Spleen (tissue), 11 donors: ENCODE results near the gene MAP3K14. TPM values are rescaled to one million over a fixed set of nuclear protein-coding genes. Genes with fewer than 3 reads are reported as not detected.

Source experiments
- DNase-seq: peaks from one replicate; pipeline ENCODE4 v3.0.0-alpha.2; 2020
- H3K27ac ChIP-seq, 8 donors: fragments of 200-600 bp; sonication (generic) in 7 of 8; 1 replicate in 4 of 8; 2 replicates in 4 of 8; pipeline versions ENCODE4 v1.5.0 to v1.8.0; 2016 to 2021; ENCODE audit warnings: inconsistent platforms in 4 of 8, mild to moderate bottlenecking in 4 of 8, moderate library complexity in 1 of 8
- H3K27me3 ChIP-seq, 7 donors: fragments of 200-600 bp; sonication (generic) in 6 of 7; replicated peaks in 1 of 7; 1 replicate in 4 of 7; 2 replicates in 3 of 7; pipeline versions ENCODE4 v1.5.0 to v1.8.0; 2016 to 2021; ENCODE audit warnings: inconsistent platforms in 3 of 7, mild to moderate bottlenecking in 1 of 7
- H3K36me3 ChIP-seq, 6 donors: fragments of 200-600 bp; sonication (generic) in 5 of 6; 1 replicate in 4 of 6; 2 replicates in 2 of 6; pipeline versions ENCODE4 v1.5.0 to v1.8.0; 2016 to 2021; ENCODE audit warnings: inconsistent platforms in 2 of 6
- H3K4me1 ChIP-seq, 6 donors: fragments of 200-600 bp; sonication (generic) in 5 of 6; 1 replicate in 3 of 6; 2 replicates in 3 of 6; pipeline versions ENCODE4 v1.5.0 to v1.8.0; 2016 to 2021; ENCODE audit warnings: inconsistent platforms in 3 of 6
- H3K4me3 ChIP-seq, 8 donors: fragments of 200-600 bp; sonication (generic) in 7 of 8; 1 replicate in 4 of 8; 2 replicates in 4 of 8; pipeline versions ENCODE4 v1.5.0 to v1.8.0; 2016 to 2021; ENCODE audit warnings: inconsistent platforms in 4 of 8, mild to moderate bottlenecking in 4 of 8, moderate library complexity in 2 of 8
- H3K9me3 ChIP-seq, 8 donors: fragments of 200-600 bp; sonication (generic) in 7 of 8; 1 replicate in 4 of 8; 2 replicates in 4 of 8; pipeline versions ENCODE4 v1.5.0 to v1.8.0; 2016 to 2021; ENCODE audit warnings: inconsistent platforms in 4 of 8
- CTCF ChIP-seq, 11 experiments: fragments of 200-600 bp in 7 of 11; fragments of 450-650 bp in 4 of 11; sonication (generic) in 4 of 11; IDR thresholded peaks in 8 of 11; conservative IDR thresholded peaks in 3 of 11; 1 replicate in 7 of 11; 2 replicates in 4 of 11; pipeline versions ENCODE4 v1.4.0 to v1.8.0; 2016 to 2021; ENCODE audit warnings: antibody characterized with exemption in 11 of 11, inconsistent platforms in 4 of 11, mild to moderate bottlenecking in 1 of 11
- POLR2A ChIP-seq, 3 donors: fragments of 450-650 bp; IDR thresholded peaks; one replicate each; pipeline ENCODE4 v1.5.1; 2017; ENCODE audit warnings: antibody characterized with exemption in 3 of 3, mild to moderate bottlenecking in 1 of 3
- POLR2AphosphoS5 ChIP-seq, 3 donors: sonication (generic); formaldehyde crosslinking; IDR thresholded peaks; one replicate each; pipeline ENCODE4 v1.5.1; 2017; ENCODE audit warnings: antibody characterized with exemption in 3 of 3
- WGBS, 5 donors: extraction: QIAGEN DNeasy Blood & Tissue Kit in 3 of 5; methylation state at CpG; one replicate each; pipeline versions ENCODE4 v1.1.5 to v1.1.7; 2013 to 2018; 5-methylcytosine and 5-hydroxymethylcytosine counted together
- intact Hi-C: fragments of 100-400 bp; cut with DNase I; formaldehyde crosslinking; loops from one replicate; pipeline ENCODE4 v1.15.0; 2023; ENCODE audit warnings: low total_unique reads
- polyA plus RNA-seq, 3 donors: library from polyadenylated mRNA; stranded (reverse); fragments of 200-250 nt; gene quantifications; one replicate each; pipeline ENCODE4 v1.2.1, GENCODE V29; 2013
- total RNA-seq, 7 donors: library from RNA; depleted of rRNA in 3 of 7; stranded (reverse); fragments of >200 nt in 3 of 7; fragmentation: NEBNext Ultra II Directional in 4 of 7; extraction: Animal tissue kit (Norgen Biotek cat#: 25700) in 4 of 7; gene quantifications; one replicate each; pipeline versions ENCODE4 v1.1.0 to v1.2.1, GENCODE V29; 2016 to 2021
- donor health status: healthy with polysubstance abuse.
- donor health status: DM: no; HTN: no; CAD: no; lungs with moderate emphysema.
- donor health status: DM: no; HTN: no; CAD: no.
- donor health status: Bipolar disorder and iron deficiency.
- donor health status: healthy.
- donor health status: DM: no; HTN: no; CAD: no.
- donor health status: DM: yes; HTN: yes; CAD: no.

Gene MAP3K14
- total and polyA plus RNA-seq, 10 donors = 17.3 to 36.3 (median 28.0) TPM

- intact Hi-C loops = no loop called here
- Histone ChIP-seq H3K4me1 (peaks cover 48 to 77% (median 65%) of the 10 kb centered on the region in 6 donors), H3K9me3 (no peaks in the 10 kb centered on the region), H3K27ac (peak overlapping the region; percentile 89 to 99 (median 94)), H3K4me3 (peak overlapping the region; percentile 64 to 88 (median 78)), H3K36me3 (peaks cover 0 to 10% (median 0%) of the 10 kb centered on the region in 6 donors), H3K27me3 (no peaks in the 10 kb centered on the region)
- no peak for DNase-seq
- no peak for TF ChIP-seq CTCF (IDR thresholded peaks at IDR 0.05 in 8 of 11, conservative IDR thresholded peaks at IDR 0.05 in 3 of 11)
- no peak for TF ChIP-seq POLR2AphosphoS5 (IDR thresholded peaks at IDR 0.05)
- TF ChIP-seq POLR2A (IDR thresholded peaks at IDR 0.05) = no peak
- 9 to 12% (median 11%) methylated on average over 13 of the region's 13 CpGs for WGBS, 5 donors
Observed at GRCh38 chr17:45315648-45316433, 979 bp downstream of the MAP3K14 start.

- intact Hi-C loops = no loop called here
- peak overlapping the region; percentile 75 to 99 (median 94) for H3K27ac ChIP-seq
- 27 to 36% (median 31%) methylated on average over 11 of the region's 11 CpGs for WGBS, 5 donors
- H3K27me3 ChIP-seq = no peaks in the 10 kb centered on the region
- peak overlapping the region; percentile 6 to 88 (median 74) for H3K4me3 ChIP-seq
- H3K36me3 ChIP-seq = peaks cover 0 to 15% (median 0%) of the 10 kb centered on the region in 6 donors
- TF ChIP-seq POLR2AphosphoS5 (IDR thresholded peaks at IDR 0.05) = peak in 1 of 3 donors; percentile 31
- TF ChIP-seq POLR2A (IDR thresholded peaks at IDR 0.05) = no peak
- peaks cover 53 to 78% (median 71%) of the 10 kb centered on the region in 6 donors for H3K4me1 ChIP-seq
- no peak for DNase-seq
- H3K9me3 ChIP-seq = no peaks in the 10 kb centered on the region
Observed at GRCh38 chr17:45314741-45315647, 1.8 kb downstream of the MAP3K14 start.

GRCh38 chr17:45313996-45314740 lies 2.7 kb downstream of the MAP3K14 start:
- Histone ChIP-seq H3K36me3 (peaks cover 0 to 23% (median 0%) of the 10 kb centered on the region in 6 donors), H3K4me3 (peak overlapping the region in 5 of 8 donors; percentile 67 to 88 (median 77)), H3K9me3 (no peaks in the 10 kb centered on the region), H3K4me1 (peaks cover 53 to 86% (median 80%) of the 10 kb centered on the region in 6 donors), H3K27ac (peak overlapping the region; percentile 75 to 99 (median 94)), H3K27me3 (no peaks in the 10 kb centered on the region)
- intact Hi-C loops = no loop called here
- WGBS, 5 donors = 41 to 49% (median 43%) methylated on average over 7 of the region's 7 CpGs
- no peak for TF ChIP-seq CTCF (IDR thresholded peaks at IDR 0.05 in 8 of 11, conservative IDR thresholded peaks at IDR 0.05 in 3 of 11)
- TF ChIP-seq POLR2A (IDR thresholded peaks at IDR 0.05) = no peak
- no peak for TF ChIP-seq POLR2AphosphoS5 (IDR thresholded peaks at IDR 0.05)
- no peak for DNase-seq

- Histone ChIP-seq H3K4me3 (peak overlapping the region in 1 of 8 donors; percentile 88), H3K4me1 (peaks cover 53 to 91% (median 87%) of the 10 kb centered on the region in 6 donors), H3K27me3 (no peaks in the 10 kb centered on the region), H3K36me3 (peaks cover 0 to 31% (median 0%) of the 10 kb centered on the region in 6 donors), H3K27ac (peak overlapping the region; percentile 75 to 99 (median 94)), H3K9me3 (no peaks in the 10 kb centered on the region)
- no peak for DNase-seq
- intact Hi-C loops = no loop called here
- WGBS, 5 donors = 58 to 74% (median 65%) methylated on average over 5 of the region's 5 CpGs
- TF ChIP-seq POLR2AphosphoS5 (IDR thresholded peaks at IDR 0.05) = peak in 1 of 3 donors; percentile 55
- no peak for TF ChIP-seq CTCF (IDR thresholded peaks at IDR 0.05 in 8 of 11, conservative IDR thresholded peaks at IDR 0.05 in 3 of 11)
Observed at GRCh38 chr17:45313421-45313771, 3.4 kb downstream of the MAP3K14 start.
